Panc1 (cell line): ENCODE results near the gene SSNA1. TPM values are rescaled to one million over a fixed set of nuclear protein-coding genes. Genes with fewer than 3 reads are reported as not detected.

Experiments
- ATAC-seq: fragments of 200-7000 bp; cut with Tn5 transposase; 2 replicates; pipeline ENCODE4 v1.9.1; 2020; ENCODE audit warnings: mild to moderate bottlenecking, moderate library complexity
- BruUV-seq: library from RNA; stranded (reverse); fragments of 400-500 nt; replicated peaks from 2 replicates; lab custom pipeline; 2021; lab: Mats Ljungman, UMichigan
- CTCF ChIA-PET: fragments of 300-600 bp; sonication (Branson Sonifier 250); formaldehyde crosslinking; loops from one replicate; lab custom pipeline; 2022; ENCODE audit warnings: antibody characterized with exemption; lab: Charles Lee
- POLR2A ChIA-PET: fragments of 300-600 bp; sonication (Branson Sonifier 250); formaldehyde crosslinking; loops from one replicate; lab custom pipeline; 2022; ENCODE audit warnings: antibody characterized with exemption; lab: Charles Lee
- DNase-seq: peaks from one replicate; pipeline ENCODE4 v3.0.0-alpha.2; 2010; ENCODE audit warnings: low read depth, low spot score
- H3K27ac ChIP-seq: 2 replicates; pipeline ENCODE4 v1.5.1; 2011; ENCODE audit warnings: mild to moderate bottlenecking, low read length, inconsistent platforms
- H3K27me3 ChIP-seq: fragments of 200-500 bp; sonication (Bioruptor generic); 2 replicates; pipeline ENCODE4 v1.6.0; 2014; ENCODE audit warnings: low read length, inconsistent platforms; ENCODE audit not compliant: control insufficient read depth, insufficient read depth
- H3K36me3 ChIP-seq: fragments of 200-500 bp; sonication (Bioruptor generic); 2 replicates; pipeline ENCODE4 v1.5.1; 2014; ENCODE audit warnings: inconsistent platforms, mild to moderate bottlenecking, low read length, moderate library complexity; ENCODE audit not compliant: control insufficient read depth, insufficient read depth
- H3K4me1 ChIP-seq: 2 replicates; pipeline ENCODE4 v1.5.1; 2011; ENCODE audit warnings: inconsistent platforms, mild to moderate bottlenecking, low read length, moderate library complexity; ENCODE audit not compliant: control insufficient read depth, insufficient read depth
- H3K4me3 ChIP-seq, 2 experiments: 2 replicates each; pipeline ENCODE4 v1.5.1; 2011 to 2012; ENCODE audit warnings: low read depth in 2 of 2, low read length in 2 of 2, mild to moderate bottlenecking in 2 of 2, inconsistent platforms in 1 of 2, moderate library complexity in 1 of 2
- H3K9me3 ChIP-seq: fragments of 200-500 bp; sonication (Bioruptor generic); 2 replicates; pipeline ENCODE4 v1.5.1; 2014; ENCODE audit warnings: low read depth, mild to moderate bottlenecking, inconsistent platforms, low read length, moderate library complexity; ENCODE audit not compliant: control insufficient read depth, insufficient read depth
- POLR2AphosphoS5 ChIP-seq: IDR thresholded peaks from 2 replicates; pipeline ENCODE4 v1.6.1; 2012; ENCODE audit warnings: mild to moderate bottlenecking, low read depth, low read length, moderate library complexity
- SIN3A ChIP-seq: IDR thresholded peaks from 2 replicates; pipeline ENCODE4 v1.6.1; 2012; ENCODE audit warnings: low read depth, mild to moderate bottlenecking, low read length, moderate library complexity, borderline replicate concordance; ENCODE audit not compliant: insufficient read depth
- TCF7L2 ChIP-seq: IDR thresholded peaks from 2 replicates; pipeline ENCODE4 v1.6.1; 2011; ENCODE audit warnings: mild to moderate bottlenecking, low read depth, low read length, inconsistent platforms
- in situ Hi-C: cut with HindIII; loops from 2 replicates; pipeline ENCODE4 v1.10.0; 2016; ENCODE audit warnings: low sequenced_read_pairs, low pct_unique_long_range_greater_than_20kb
- intact Hi-C: fragments of 100-400 bp; cut with micrococcal nuclease; formaldehyde crosslinking; loops from one replicate; pipeline ENCODE4 v1.10.0; 2022; ENCODE audit not compliant: unreplicated experiment
- total RNA-seq: library from RNA; stranded (reverse); gene quantifications from one replicate; pipeline ENCODE4 v1.2.1, GENCODE V29; 2021; ENCODE audit not compliant: unreplicated experiment
- TF ChIP-seq, protein P1 (sequence below): fragments of 450-650 bp; IDR thresholded peaks from 2 replicates; pipeline ENCODE4 v1.5.1; 2017; ENCODE audit warnings: mild to moderate bottlenecking
- TF ChIP-seq, protein P2 (sequence below), 2 experiments: IDR thresholded peaks; 2 replicates each; pipeline ENCODE4 v1.6.1; 2011 to 2012; ENCODE audit warnings: low read depth in 2 of 2, control low read depth in 1 of 2, low read length in 1 of 2, mild to moderate bottlenecking in 1 of 2, moderate library complexity in 1 of 2; ENCODE audit not compliant: insufficient read depth in 1 of 2

Gene SSNA1
- total RNA-seq, 1 experiment from 2014 or later = 86.9 TPM

DNA sequence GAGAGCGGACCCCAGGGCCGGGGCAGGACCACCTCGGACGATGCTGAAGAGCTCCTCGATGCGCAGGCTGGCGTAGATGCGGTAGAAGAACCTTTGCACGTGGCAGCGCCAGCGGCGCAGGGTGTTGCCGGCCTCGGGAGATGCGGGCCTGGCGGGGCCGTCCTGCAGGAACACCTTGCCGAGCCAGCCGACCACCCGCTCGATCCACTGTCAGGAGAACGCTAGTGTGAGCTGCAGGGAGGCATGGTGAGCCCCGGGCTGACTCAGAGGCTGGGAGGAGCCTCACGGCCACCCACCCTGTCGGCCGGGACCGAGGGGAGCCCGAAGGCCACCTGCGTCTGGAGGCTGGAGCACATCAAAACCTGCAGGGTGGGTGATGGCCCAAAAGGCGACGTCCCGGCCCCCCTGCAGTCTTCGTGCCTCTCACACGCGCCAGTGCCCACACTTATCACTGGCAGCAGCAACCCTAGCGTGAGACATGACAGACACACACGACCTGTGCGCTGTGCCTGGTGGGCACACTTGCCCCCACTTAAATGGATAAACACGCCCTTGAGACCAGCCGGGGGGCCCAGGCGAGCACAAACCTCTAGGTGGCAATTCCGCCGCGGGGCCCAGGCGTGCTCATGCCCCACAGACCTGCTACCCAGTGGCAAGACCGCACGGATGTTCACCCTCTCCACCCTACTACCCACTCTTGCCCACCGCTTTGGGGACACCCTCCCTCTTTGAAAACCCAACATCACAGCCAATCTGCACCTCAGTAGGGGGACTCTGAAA, 3.4 kb upstream of the SSNA1 start:
- Histone ChIP-seq H3K9me3 (no peaks in the 10 kb centered on the region), H3K4me3 (no peak overlapping the region), H3K36me3 (no peaks in the 10 kb centered on the region; the same call in 1 of the 2 replicates), H3K4me1 (peaks cover 16% of the 10 kb centered on the region), H3K27me3 (no peaks in the 10 kb centered on the region), H3K27ac (no peak overlapping the region)
- in situ Hi-C loops = no loop called here
- ATAC-seq = no peak
- no peak for TF ChIP-seq SIN3A
- TF ChIP-seq TCF7L2 = no peak
- TF ChIP-seq, protein P1, sequence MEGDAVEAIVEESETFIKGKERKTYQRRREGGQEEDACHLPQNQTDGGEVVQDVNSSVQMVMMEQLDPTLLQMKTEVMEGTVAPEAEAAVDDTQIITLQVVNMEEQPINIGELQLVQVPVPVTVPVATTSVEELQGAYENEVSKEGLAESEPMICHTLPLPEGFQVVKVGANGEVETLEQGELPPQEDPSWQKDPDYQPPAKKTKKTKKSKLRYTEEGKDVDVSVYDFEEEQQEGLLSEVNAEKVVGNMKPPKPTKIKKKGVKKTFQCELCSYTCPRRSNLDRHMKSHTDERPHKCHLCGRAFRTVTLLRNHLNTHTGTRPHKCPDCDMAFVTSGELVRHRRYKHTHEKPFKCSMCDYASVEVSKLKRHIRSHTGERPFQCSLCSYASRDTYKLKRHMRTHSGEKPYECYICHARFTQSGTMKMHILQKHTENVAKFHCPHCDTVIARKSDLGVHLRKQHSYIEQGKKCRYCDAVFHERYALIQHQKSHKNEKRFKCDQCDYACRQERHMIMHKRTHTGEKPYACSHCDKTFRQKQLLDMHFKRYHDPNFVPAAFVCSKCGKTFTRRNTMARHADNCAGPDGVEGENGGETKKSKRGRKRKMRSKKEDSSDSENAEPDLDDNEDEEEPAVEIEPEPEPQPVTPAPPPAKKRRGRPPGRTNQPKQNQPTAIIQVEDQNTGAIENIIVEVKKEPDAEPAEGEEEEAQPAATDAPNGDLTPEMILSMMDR = no peak
- BruUV-seq = no TSS peak
- no peak for DNase-seq
- POLR2A ChIA-PET = no interaction called here
- CTCF ChIA-PET = no interaction called here
- intact Hi-C loops = no loop called here

DNA sequence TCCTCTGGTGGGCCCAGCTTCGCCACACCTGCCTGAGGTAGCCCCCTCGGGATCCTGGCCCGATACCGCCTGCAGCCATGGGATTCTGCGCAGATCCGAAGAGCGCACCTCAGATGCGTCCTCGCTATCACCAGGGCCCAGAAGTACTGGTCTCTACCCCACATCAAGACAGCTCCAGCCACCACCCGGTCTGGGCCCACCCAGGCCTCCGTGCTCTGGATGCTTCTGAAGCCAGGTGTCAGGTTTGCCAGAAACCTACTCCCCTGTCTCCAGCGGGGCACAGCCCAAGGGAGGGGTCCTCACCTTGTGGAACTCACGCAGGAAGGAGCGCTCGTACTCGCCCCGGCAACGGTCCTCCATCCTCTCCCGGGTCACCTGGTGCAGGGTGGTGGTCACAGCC, 2.6 kb upstream of the SSNA1 start:
- ChIA-PET POLR2A (no interaction called here), CTCF (no interaction called here)
- no peaks in the 10 kb centered on the region; the same call in 1 of the 2 replicates for H3K36me3 ChIP-seq
- H3K4me3 ChIP-seq = no peak overlapping the region
- no peak overlapping the region for H3K27ac ChIP-seq
- peaks cover 18% of the 10 kb centered on the region for H3K4me1 ChIP-seq
- H3K27me3 ChIP-seq = no peaks in the 10 kb centered on the region
- ATAC-seq (no peak), DNase-seq (no peak)
- BruUV-seq = no TSS peak
- in situ Hi-C loops (no loop called here), intact Hi-C loops (no loop called here)
- no peak for TF ChIP-seq POLR2AphosphoS5
- TF ChIP-seq, protein P2, sequence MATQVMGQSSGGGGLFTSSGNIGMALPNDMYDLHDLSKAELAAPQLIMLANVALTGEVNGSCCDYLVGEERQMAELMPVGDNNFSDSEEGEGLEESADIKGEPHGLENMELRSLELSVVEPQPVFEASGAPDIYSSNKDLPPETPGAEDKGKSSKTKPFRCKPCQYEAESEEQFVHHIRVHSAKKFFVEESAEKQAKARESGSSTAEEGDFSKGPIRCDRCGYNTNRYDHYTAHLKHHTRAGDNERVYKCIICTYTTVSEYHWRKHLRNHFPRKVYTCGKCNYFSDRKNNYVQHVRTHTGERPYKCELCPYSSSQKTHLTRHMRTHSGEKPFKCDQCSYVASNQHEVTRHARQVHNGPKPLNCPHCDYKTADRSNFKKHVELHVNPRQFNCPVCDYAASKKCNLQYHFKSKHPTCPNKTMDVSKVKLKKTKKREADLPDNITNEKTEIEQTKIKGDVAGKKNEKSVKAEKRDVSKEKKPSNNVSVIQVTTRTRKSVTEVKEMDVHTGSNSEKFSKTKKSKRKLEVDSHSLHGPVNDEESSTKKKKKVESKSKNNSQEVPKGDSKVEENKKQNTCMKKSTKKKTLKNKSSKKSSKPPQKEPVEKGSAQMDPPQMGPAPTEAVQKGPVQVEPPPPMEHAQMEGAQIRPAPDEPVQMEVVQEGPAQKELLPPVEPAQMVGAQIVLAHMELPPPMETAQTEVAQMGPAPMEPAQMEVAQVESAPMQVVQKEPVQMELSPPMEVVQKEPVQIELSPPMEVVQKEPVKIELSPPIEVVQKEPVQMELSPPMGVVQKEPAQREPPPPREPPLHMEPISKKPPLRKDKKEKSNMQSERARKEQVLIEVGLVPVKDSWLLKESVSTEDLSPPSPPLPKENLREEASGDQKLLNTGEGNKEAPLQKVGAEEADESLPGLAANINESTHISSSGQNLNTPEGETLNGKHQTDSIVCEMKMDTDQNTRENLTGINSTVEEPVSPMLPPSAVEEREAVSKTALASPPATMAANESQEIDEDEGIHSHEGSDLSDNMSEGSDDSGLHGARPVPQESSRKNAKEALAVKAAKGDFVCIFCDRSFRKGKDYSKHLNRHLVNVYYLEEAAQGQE (IDR thresholded peaks at IDR 0.05; ENCODE audit: insufficient read depth in 1 of 2, low read depth in 2 of 2, low read length in 1 of 2) = no peak
- TF ChIP-seq, protein P1 = no peak
- TF ChIP-seq SIN3A = no peak
- no peak for TF ChIP-seq TCF7L2
- no peaks in the 10 kb centered on the region for H3K9me3 ChIP-seq
